Endothelial cell of umbilical vein (primary cell): ENCODE measurements around the gene SNRNP200. TPM values are rescaled to one million over a fixed set of nuclear protein-coding genes. Genes with fewer than 3 reads are reported as not detected.

Experiments
- BruUV-seq: library from RNA; stranded (reverse); fragments of 400-500 nt; replicated peaks from 2 replicates; lab custom pipeline; 2021; lab: Mats Ljungman, UMichigan
- CTCF ChIA-PET: fragments of 300-600, 350-600 bp; sonication (Branson Sonifier 250); formaldehyde crosslinking; loops from one replicate; lab custom pipeline; 2021; ENCODE audit warnings: antibody characterized with exemption, inconsistent platforms; lab: Charles Lee
- POLR2A ChIA-PET: fragments of 300-600, 350-600 bp; sonication (Branson Sonifier 250); formaldehyde crosslinking; loops from one replicate; lab custom pipeline; 2021; ENCODE audit warnings: antibody characterized with exemption, inconsistent platforms; lab: Charles Lee
- DNase-seq: peaks from one replicate; pipeline ENCODE4 v3.0.0-alpha.2; 2011; ENCODE audit warnings: low read depth, low spot score
- FAIRE-seq: peaks from 2 replicates; lab custom pipeline; 2011; peaks lifted over from hg19 to GRCh38; lab: Jason Lieb, UNC
- H2AFZ ChIP-seq: 2 replicates; pipeline ENCODE4 v1.6.0; 2012; ENCODE audit warnings: low read depth, low read length, control low read depth, inconsistent platforms
- H3K27ac ChIP-seq: 2 replicates; pipeline ENCODE4 v1.5.1; 2011; ENCODE audit warnings: low read depth, mild to moderate bottlenecking, control low read depth, low read length, moderate library complexity; ENCODE audit not compliant: insufficient read depth
- H3K27me3 ChIP-seq, 2 experiments: 2 replicates each; pipeline versions ENCODE4 v1.6.0 to v1.6.1; 2011; ENCODE audit warnings: low read length in 2 of 2, mixed read lengths in 1 of 2; ENCODE audit not compliant: control insufficient read depth in 2 of 2, insufficient read depth in 2 of 2
- H3K36me3 ChIP-seq, 2 experiments: 2 replicates in 1 of 2; 3 replicates in 1 of 2; pipeline ENCODE4 v1.5.1; 2011; ENCODE audit warnings: low read length in 2 of 2, mild to moderate bottlenecking in 1 of 2, moderate library complexity in 1 of 2; ENCODE audit not compliant: control insufficient read depth in 2 of 2, insufficient read depth in 2 of 2; ENCODE audit errors: extremely low read depth in 1 of 2
- H3K4me1 ChIP-seq: 3 replicates; pipeline ENCODE4 v1.5.1; 2011; ENCODE audit warnings: mild to moderate bottlenecking, low read length; ENCODE audit not compliant: control insufficient read depth, insufficient read depth; ENCODE audit errors: extremely low read depth
- H3K4me2 ChIP-seq: 2 replicates; pipeline ENCODE4 v1.6.1; 2011; ENCODE audit warnings: low read length, control low read depth, mixed read lengths; ENCODE audit not compliant: insufficient read depth
- H3K4me3 ChIP-seq, 3 experiments: fragments of 200-600 bp in 1 of 3; sonication (generic), shearing (Covaris generic) in 1 of 3; replicated peaks in 1 of 3; 2 replicates each; pipeline ENCODE4 v1.5.1; 2011 to 2016; ENCODE audit warnings: control low read depth in 3 of 3, low read length in 3 of 3, mild to moderate bottlenecking in 2 of 3, inconsistent platforms in 1 of 3, low read depth in 1 of 3, moderate library complexity in 1 of 3; ENCODE audit not compliant: insufficient read depth in 1 of 3
- H3K79me2 ChIP-seq: 2 replicates; pipeline ENCODE4 v1.6.0; 2012; ENCODE audit warnings: low read length, inconsistent platforms; ENCODE audit not compliant: control insufficient read depth, insufficient read depth
- H3K9ac ChIP-seq: replicated peaks from 2 replicates; pipeline ENCODE3; 2011; ENCODE audit warnings: low read length, control low read depth; ENCODE audit not compliant: insufficient read depth; ENCODE audit errors: extremely low read depth
- H3K9me1 ChIP-seq: replicated peaks from 3 replicates; pipeline ENCODE4 v1.6.0; 2011; ENCODE audit warnings: mild to moderate bottlenecking, low read length; ENCODE audit not compliant: control insufficient read depth, insufficient read depth; ENCODE audit errors: extremely low read depth
- H3K9me3 ChIP-seq: replicated peaks from 2 replicates; pipeline ENCODE4 v1.5.1; 2012; ENCODE audit warnings: low read length, inconsistent platforms; ENCODE audit not compliant: control insufficient read depth, insufficient read depth
- H4K20me1 ChIP-seq: replicated peaks from 2 replicates; pipeline ENCODE3; 2011; ENCODE audit warnings: mild to moderate bottlenecking, low read length; ENCODE audit not compliant: control insufficient read depth, insufficient read depth; ENCODE audit errors: extremely low read depth
- CTCF ChIP-seq, 2 donors: IDR thresholded peaks; 1 replicate in 1 of 2; 2 replicates in 1 of 2; pipeline ENCODE4 v1.5.1; 2011; ENCODE audit warnings: low read length in 2 of 2, mild to moderate bottlenecking in 2 of 2, moderate library complexity in 2 of 2, control low read depth in 1 of 2, inconsistent platforms in 1 of 2, low read depth in 1 of 2; ENCODE audit not compliant: insufficient read depth in 1 of 2; ENCODE audit errors: extremely low read depth in 1 of 2
- FOS ChIP-seq: IDR thresholded peaks from 2 replicates; pipeline ENCODE4 v1.6.1; 2011; ENCODE audit warnings: mild to moderate bottlenecking, low read length, moderate library complexity, borderline replicate concordance; ENCODE audit not compliant: insufficient read depth
- GATA2 ChIP-seq: IDR thresholded peaks from 2 replicates; pipeline ENCODE4 v1.7.0; 2011; ENCODE audit warnings: low read depth, mild to moderate bottlenecking, moderate library complexity, mixed read lengths, low read length; ENCODE audit not compliant: insufficient read length, insufficient read depth
- JUN ChIP-seq: IDR thresholded peaks from 2 replicates; pipeline ENCODE4 v1.6.1; 2011; ENCODE audit warnings: borderline replicate concordance, low read depth; ENCODE audit not compliant: insufficient read length, insufficient read depth
- MAX ChIP-seq: IDR thresholded peaks from 2 replicates; pipeline ENCODE4 v1.6.1; 2011; ENCODE audit not compliant: insufficient read depth, insufficient read length
- POLR2A ChIP-seq: IDR thresholded peaks from 2 replicates; pipeline ENCODE4 v1.6.1; 2012; ENCODE audit warnings: low read depth, mild to moderate bottlenecking, control low read depth, low read length
- dilution Hi-C: fragments of 300-500 bp; cut with MboI; formaldehyde crosslinking; loops from one replicate; pipeline ENCODE4 v1.15.0; 2019; ENCODE audit warnings: low sequenced_read_pairs; ENCODE audit not compliant: extremely low pct_ligation_motif_present
- intact Hi-C: fragments of 100-400 bp; cut with micrococcal nuclease; formaldehyde crosslinking; loops from one replicate; pipeline ENCODE4 v1.10.0; 2022
- polyA plus RNA-seq, 4 experiments: library from polyadenylated mRNA; depleted of rRNA in 3 of 4; stranded (reverse) in 3 of 4; unstranded in 1 of 4; fragments of >200 nt; gene quantifications; 2 replicates each; pipeline versions ENCODE4 v1.2.1 to v1.2.3, GENCODE V29; 2011 to 2012; ENCODE audit warnings: missing spikeins in 1 of 4
- total RNA-seq: library from RNA; stranded (reverse); gene quantifications from 2 replicates; pipeline ENCODE4 v1.2.3, GENCODE V29; 2021

The SNRNP200 gene
- total and polyA plus RNA-seq, 2 donors (not counting 3 experiments of a cell fraction or from before 2014, with no cell fraction given), result 124 to 155 TPM

GRCh38 chr2:96345438-96345837, 40.1 kb upstream of the SNRNP200 start:
- Histone ChIP-seq H3K9ac (no peak overlapping the region), H3K27me3 (no peaks in the 10 kb centered on the region), H3K4me3 (no peak overlapping the region), H3K79me2 (peaks cover 12% of the 10 kb centered on the region), H2AFZ (no peak overlapping the region), H3K27ac (no peak overlapping the region), H3K9me3 (no peaks in the 10 kb centered on the region), H3K4me2 (no peak overlapping the region), H3K4me1 (no peaks in the 10 kb centered on the region), H4K20me1 (no peaks in the 10 kb centered on the region), H3K9me1 (no peaks in the 10 kb centered on the region), H3K36me3 (peaks cover 0 to 21% of the 10 kb centered on the region in 2 experiments)
- DNase-seq, result no peak
- no TSS peak for BruUV-seq
- FAIRE-seq, result no peak
- dilution Hi-C loops, result no loop called here
- intact Hi-C loops, result loop anchor here (2.0 kb wide), 1 partner anchor 45 kb away; no protein-coding TSS in a partner anchor
- TF ChIP-seq POLR2A (no peak), FOS (no peak), MAX (no peak), JUN (no peak), CTCF (IDR thresholded peaks at IDR 0.05; ENCODE audit: extremely low read depth in 1 of 2, insufficient read depth in 1 of 2, low read depth in 1 of 2, low read length in 2 of 2) (peak in 1 of 2 donors; percentile 27), GATA2 (no peak)
- ChIA-PET CTCF (interaction anchor here (0.9 to 2.7 kb wide), 3 partner anchors 8 to 24 kb away, joined by 3 to 8 read pairs (median 7); partner anchors contain the start of gene NCAPH), POLR2A (interaction anchor here (1.5 kb wide), 1 partner anchor 10 kb away, joined by 5 read pairs; the partner anchor contains the start of gene NCAPH)
